NB4 (cell line): ENCODE results near the gene TSSK2.

Experiments used
- CTCF ChIP-seq: IDR thresholded peaks from one replicate; pipeline ENCODE4 v1.5.1; 2012; ENCODE audit warnings: low read depth, low read length
- MYC ChIP-seq: IDR thresholded peaks from 2 replicates; pipeline ENCODE4 v1.6.1; 2011; ENCODE audit warnings: low read depth, low read length
- POLR2A ChIP-seq: IDR thresholded peaks from 2 replicates; pipeline ENCODE4 v1.6.1; 2011; ENCODE audit warnings: mild to moderate bottlenecking; ENCODE audit not compliant: insufficient read length; ENCODE audit errors: extremely low read depth
- TF ChIP-seq, protein P1 (sequence below): IDR thresholded peaks from 2 replicates; pipeline ENCODE4 v1.6.1; 2011; ENCODE audit warnings: low read depth, low read length

GRCh38 chr22:19125011-19125410 lies 6.1 kb upstream of the TSSK2 start:
- TF ChIP-seq CTCF (no peak), POLR2A (no peak), MYC (no peak)
- TF ChIP-seq, protein P1, sequence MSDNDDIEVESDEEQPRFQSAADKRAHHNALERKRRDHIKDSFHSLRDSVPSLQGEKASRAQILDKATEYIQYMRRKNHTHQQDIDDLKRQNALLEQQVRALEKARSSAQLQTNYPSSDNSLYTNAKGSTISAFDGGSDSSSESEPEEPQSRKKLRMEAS = no peak
